Testis (tissue), 3 donors: ENCODE measurements around the gene TMPRSS11D. TPM values are rescaled to one million over a fixed set of nuclear protein-coding genes. Genes with fewer than 3 reads are reported as not detected.

ENCODE experiments used
- DNase-seq: peaks from one replicate; pipeline ENCODE4 v3.0.0-alpha.2; 2019
- H3K27ac ChIP-seq, 2 donors: fragments of 200-600 bp; sonication (generic); one replicate each; pipeline ENCODE4 v1.5.1; 2019
- H3K27me3 ChIP-seq: fragments of 200-600 bp; sonication (generic); one replicate; pipeline ENCODE4 v1.5.1; 2019
- H3K36me3 ChIP-seq: fragments of 200-600 bp; sonication (generic); one replicate; pipeline ENCODE4 v1.5.1; 2017; ENCODE audit warnings: low read depth; ENCODE audit errors: missing control alignments
- H3K4me1 ChIP-seq: fragments of 200-600 bp; sonication (generic); one replicate; pipeline ENCODE4 v1.5.1; 2019
- H3K4me3 ChIP-seq, 2 donors: fragments of 200-600 bp; sonication (generic); one replicate each; pipeline ENCODE4 v1.5.1; 2017 to 2019
- H3K9me3 ChIP-seq: fragments of 200-600 bp; sonication (generic); one replicate; pipeline ENCODE4 v1.5.1; 2017
- CTCF ChIP-seq, 3 experiments: fragments of 450-650 bp in 2 of 3; fragments of 200-600 bp in 1 of 3; sonication (generic) in 1 of 3; IDR thresholded peaks; one replicate each; pipeline ENCODE4 v1.5.1; 2016 to 2019; ENCODE audit warnings: antibody characterized with exemption in 3 of 3, mild to moderate bottlenecking in 2 of 3, moderate library complexity in 1 of 3
- POLR2A ChIP-seq: fragments of 450-650 bp; IDR thresholded peaks from one replicate; pipeline ENCODE4 v1.6.1; 2017; ENCODE audit warnings: antibody characterized with exemption, mild to moderate bottlenecking, moderate library complexity
- WGBS, 2 donors: methylation state at CpG; one replicate each; pipeline ENCODE4 v1.1.5; 2018; 5-methylcytosine and 5-hydroxymethylcytosine counted together
- intact Hi-C: fragments of 100-400 bp; cut with DNase I; formaldehyde crosslinking; loops from one replicate; pipeline ENCODE4 v1.15.1; 2023; ENCODE audit warnings: low total_unique reads
- polyA plus RNA-seq: library from polyadenylated mRNA; stranded (reverse); fragments of 350-450 nt; fragmentation: Illumina TruSeq; extraction: RNeasy Lipid Tissue Mini Kit (QIAGEN cat#74804); gene quantifications from one replicate; pipeline ENCODE4 v1.2.3, GENCODE V29; 2014; ENCODE audit warnings: low read depth, low replicate concordance; ENCODE audit not compliant: insufficient read depth
- total RNA-seq, 2 donors: library from RNA; depleted of rRNA; stranded (reverse); fragments of >200 nt; gene quantifications; one replicate each; pipeline ENCODE4 v1.2.3, GENCODE V29; 2016

The TMPRSS11D gene
- total and polyA plus RNA-seq, 3 donors from 2014 or later: 0.19 to 0.26 TPM; not detected in 1

GRCh38 chr4:67884701-67885100 is 899 bp upstream of the TMPRSS11D start:
- TF ChIP-seq CTCF (IDR thresholded peaks at IDR 0.05) (no peak), POLR2A (no peak)
- Histone ChIP-seq H3K27ac (no peak overlapping the region), H3K4me3 (no peak overlapping the region), H3K4me1 (no peaks in the 10 kb centered on the region), H3K27me3 (no peaks in the 10 kb centered on the region), H3K9me3 (no peaks in the 10 kb centered on the region), H3K36me3 (no peaks in the 10 kb centered on the region)
- intact Hi-C loops: no loop called here
- DNase-seq: no peak

GRCh38 chr4:67883458-67883857 is 344 bp downstream of the TMPRSS11D start:
- intact Hi-C loops: no loop called here
- no peak for DNase-seq
- H3K27ac ChIP-seq: no peak overlapping the region
- no peaks in the 10 kb centered on the region for H3K4me1 ChIP-seq
- H3K4me3 ChIP-seq: no peak overlapping the region
- WGBS, 2 donors: 90 to 93% methylated on average over 5 of the region's 5 CpGs
- H3K36me3 ChIP-seq: no peaks in the 10 kb centered on the region
- no peak for TF ChIP-seq CTCF (IDR thresholded peaks at IDR 0.05)
- TF ChIP-seq POLR2A: no peak
- no peaks in the 10 kb centered on the region for H3K27me3 ChIP-seq
- no peaks in the 10 kb centered on the region for H3K9me3 ChIP-seq

GRCh38 chr4:67880866-67881610 is 2.8 kb downstream of the TMPRSS11D start:
- no peaks in the 10 kb centered on the region for H3K36me3 ChIP-seq
- WGBS, 2 donors: 68 to 79% methylated on average over 1 of the region's 1 CpG
- no peak for TF ChIP-seq POLR2A
- TF ChIP-seq CTCF (IDR thresholded peaks at IDR 0.05): no peak
- no peak overlapping the region for H3K27ac ChIP-seq
- no peaks in the 10 kb centered on the region for H3K27me3 ChIP-seq
- intact Hi-C loops: no loop called here
- no peaks in the 10 kb centered on the region for H3K4me1 ChIP-seq
- H3K9me3 ChIP-seq: no peaks in the 10 kb centered on the region
- DNase-seq: no peak
- no peak overlapping the region for H3K4me3 ChIP-seq

- DNase-seq: no peak
- Histone ChIP-seq H3K4me3 (no peak overlapping the region), H3K4me1 (no peaks in the 10 kb centered on the region), H3K27ac (no peak overlapping the region), H3K9me3 (no peaks in the 10 kb centered on the region), H3K36me3 (no peaks in the 10 kb centered on the region), H3K27me3 (no peaks in the 10 kb centered on the region)
- 93 to 94% methylated on average over 3 of the region's 3 CpGs for WGBS, 2 donors
- intact Hi-C loops: no loop called here
- TF ChIP-seq POLR2A (no peak), CTCF (IDR thresholded peaks at IDR 0.05) (no peak)
These were observed 4.3 kb downstream of the TMPRSS11D start for GRCh38 chr4:67879486-67879885.

GRCh38 chr4:67877086-67877485 is 6.7 kb downstream of the TMPRSS11D start:
- no peaks in the 10 kb centered on the region for H3K9me3 ChIP-seq
- intact Hi-C loops: no loop called here
- no peaks in the 10 kb centered on the region for H3K27me3 ChIP-seq
- no peak for DNase-seq
- no peak overlapping the region for H3K27ac ChIP-seq
- TF ChIP-seq POLR2A: no peak
- TF ChIP-seq CTCF (IDR thresholded peaks at IDR 0.05): no peak
- H3K4me3 ChIP-seq: no peak overlapping the region
- 91 to 98% methylated on average over 3 of the region's 3 CpGs for WGBS, 2 donors
- no peaks in the 10 kb centered on the region for H3K4me1 ChIP-seq
- H3K36me3 ChIP-seq: no peaks in the 10 kb centered on the region
